Epithelial cell of esophagus (primary cell): ENCODE results near the gene INPPL1.

ENCODE experiments used
- DNase-seq: peaks from one replicate; pipeline ENCODE4 v3.0.0; 2010; ENCODE audit warnings: low read depth
- H3K4me3 ChIP-seq: 2 replicates; pipeline ENCODE4 v1.5.1; 2011; ENCODE audit warnings: mild to moderate bottlenecking, low read length, control low read depth
- CTCF ChIP-seq: IDR thresholded peaks from 2 replicates; pipeline ENCODE4 v1.5.1; 2011; ENCODE audit warnings: low read depth, mild to moderate bottlenecking, low read length, control low read depth, inconsistent platforms; ENCODE audit not compliant: insufficient read depth; ENCODE audit errors: missing control alignments

Gene INPPL1

GRCh38 chr11:72220696-72221363 is 3.7 kb upstream of the INPPL1 start:
- no peak overlapping the region for H3K4me3 ChIP-seq
- TF ChIP-seq CTCF: no peak
- no peak for DNase-seq

- TF ChIP-seq CTCF: no peak
- H3K4me3 ChIP-seq: no peak overlapping the region
- DNase-seq: no peak
These were observed 3.0 kb upstream of the INPPL1 start for GRCh38 chr11:72221386-72222075.

- DNase-seq: no peak
- TF ChIP-seq CTCF: no peak
- H3K4me3 ChIP-seq: peak overlapping the region; percentile 92
These were observed 2.3 kb upstream of the INPPL1 start for GRCh38 chr11:72222106-72222891.

GRCh38 chr11:72222907-72223614 is 1.5 kb upstream of the INPPL1 start:
- peak; percentile 35 for TF ChIP-seq CTCF
- DNase-seq: peak; percentile 95
- peak overlapping the region; percentile 92 for H3K4me3 ChIP-seq

GRCh38 chr11:72223615-72224563 is 678 bp upstream of the INPPL1 start:
- TF ChIP-seq CTCF: no peak
- peak overlapping the region; percentile 92 for H3K4me3 ChIP-seq
- no peak for DNase-seq
